HG02610 (cell line): ENCODE measurements around the gene DDX25.
"Not testable (repeated sequence)": the region's sequence is repeated elsewhere in the genome, so short reads cannot be mapped to it uniquely, and the experiment has no call there.

Experiments used
- ATAC-seq: cut with Tn5 transposase; IDR thresholded peaks from one replicate; pipeline ENCODE4 v1.9.1; 2021; ENCODE audit warnings: mild to moderate bottlenecking, moderate library complexity; ENCODE audit not compliant: unreplicated experiment

DDX25 gene

GRCh38 chr11:125903711-125904659 lies at the start of gene DDX25:
DDX25 (plus strand) TSS chr11:125904508; CDS start chr11:125904518, 10 bp downstream.
- ATAC-seq: no peak

- not testable (repeated sequence) for ATAC-seq
These were observed 46.6 kb upstream of the DDX25 start for GRCh38 chr11:125857670-125858069.

- not testable (repeated sequence) for ATAC-seq
These were observed 41.5 kb upstream of the DDX25 start for GRCh38 chr11:125862786-125863185.

GRCh38 chr11:125865354-125865753 lies 39.0 kb upstream of the DDX25 start:
- ATAC-seq: not testable (repeated sequence)

- ATAC-seq: no peak
These were observed 34.8 kb upstream of the DDX25 start for GRCh38 chr11:125869521-125869920.

GRCh38 chr11:125871391-125872137 lies 32.7 kb upstream of the DDX25 start:
- no peak for ATAC-seq

- no peak for ATAC-seq
These were observed 32.2 kb upstream of the DDX25 start for GRCh38 chr11:125872138-125872491.

- ATAC-seq: no peak
These were observed 30.3 kb upstream of the DDX25 start for GRCh38 chr11:125873881-125874555.

GRCh38 chr11:125874556-125875124 lies 29.7 kb upstream of the DDX25 start:
- peak; percentile 71 for ATAC-seq

- ATAC-seq: no peak
These were observed 23.0 kb upstream of the DDX25 start for GRCh38 chr11:125881291-125881690.

- no peak for ATAC-seq
These were observed 20.9 kb upstream of the DDX25 start for GRCh38 chr11:125883375-125883774.

- peak; percentile 34 for ATAC-seq
These were observed 17.3 kb upstream of the DDX25 start for GRCh38 chr11:125886997-125887372.

- peak; percentile 87 for ATAC-seq
These were observed 16.7 kb upstream of the DDX25 start, which contains the start of gene HYLS1 for GRCh38 chr11:125887373-125888324. HYLS1 (plus strand) TSS chr11:125887668; CDS start chr11:125899369, 11,701 bp downstream.

- ATAC-seq: no peak
These were observed 13.7 kb upstream of the DDX25 start for GRCh38 chr11:125890447-125891100.

- ATAC-seq: no peak
These were observed 12.2 kb upstream of the DDX25 start for GRCh38 chr11:125892071-125892470.

GRCh38 chr11:125892994-125893393 lies 11.3 kb upstream of the DDX25 start:
- no peak for ATAC-seq

- no peak for ATAC-seq
These were observed 2.4 kb upstream of the DDX25 start for GRCh38 chr11:125901872-125902271.

GRCh38 chr11:125902277-125902926 lies 1.9 kb upstream of the DDX25 start:
- ATAC-seq: no peak
